ENCODE data around the gene TWNK.

TWNK gene

GRCh38 chr10:101008823-101009423 lies 21.6 kb downstream of the TWNK start:
- TF ChIP-seq, protein P1, sequence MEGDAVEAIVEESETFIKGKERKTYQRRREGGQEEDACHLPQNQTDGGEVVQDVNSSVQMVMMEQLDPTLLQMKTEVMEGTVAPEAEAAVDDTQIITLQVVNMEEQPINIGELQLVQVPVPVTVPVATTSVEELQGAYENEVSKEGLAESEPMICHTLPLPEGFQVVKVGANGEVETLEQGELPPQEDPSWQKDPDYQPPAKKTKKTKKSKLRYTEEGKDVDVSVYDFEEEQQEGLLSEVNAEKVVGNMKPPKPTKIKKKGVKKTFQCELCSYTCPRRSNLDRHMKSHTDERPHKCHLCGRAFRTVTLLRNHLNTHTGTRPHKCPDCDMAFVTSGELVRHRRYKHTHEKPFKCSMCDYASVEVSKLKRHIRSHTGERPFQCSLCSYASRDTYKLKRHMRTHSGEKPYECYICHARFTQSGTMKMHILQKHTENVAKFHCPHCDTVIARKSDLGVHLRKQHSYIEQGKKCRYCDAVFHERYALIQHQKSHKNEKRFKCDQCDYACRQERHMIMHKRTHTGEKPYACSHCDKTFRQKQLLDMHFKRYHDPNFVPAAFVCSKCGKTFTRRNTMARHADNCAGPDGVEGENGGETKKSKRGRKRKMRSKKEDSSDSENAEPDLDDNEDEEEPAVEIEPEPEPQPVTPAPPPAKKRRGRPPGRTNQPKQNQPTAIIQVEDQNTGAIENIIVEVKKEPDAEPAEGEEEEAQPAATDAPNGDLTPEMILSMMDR (IDR thresholded peaks at IDR 0.05; ENCODE audit: low read depth, low read length) = no peak
- H3K4me3 ChIP-seq (ENCODE audit: low read depth, low read length) = no peak overlapping the region
- DNase-seq (ENCODE audit: low read depth, low spot score) = no peak
- in situ Hi-C loops (cut with HindIII; ENCODE audit: low sequenced_read_pairs) = no loop called here

- no peak overlapping the region for H3K4me3 ChIP-seq (ENCODE audit: low read depth, low read length)
- TF ChIP-seq, protein P1 (IDR thresholded peaks at IDR 0.05; ENCODE audit: low read depth, low read length) = no peak
- no peak for DNase-seq (ENCODE audit: low read depth, low spot score)
- in situ Hi-C loops (cut with HindIII; ENCODE audit: low sequenced_read_pairs) = no loop called here
Observed at GRCh38 chr10:101010329-101010728, 23.0 kb downstream of the TWNK start.

DNA sequence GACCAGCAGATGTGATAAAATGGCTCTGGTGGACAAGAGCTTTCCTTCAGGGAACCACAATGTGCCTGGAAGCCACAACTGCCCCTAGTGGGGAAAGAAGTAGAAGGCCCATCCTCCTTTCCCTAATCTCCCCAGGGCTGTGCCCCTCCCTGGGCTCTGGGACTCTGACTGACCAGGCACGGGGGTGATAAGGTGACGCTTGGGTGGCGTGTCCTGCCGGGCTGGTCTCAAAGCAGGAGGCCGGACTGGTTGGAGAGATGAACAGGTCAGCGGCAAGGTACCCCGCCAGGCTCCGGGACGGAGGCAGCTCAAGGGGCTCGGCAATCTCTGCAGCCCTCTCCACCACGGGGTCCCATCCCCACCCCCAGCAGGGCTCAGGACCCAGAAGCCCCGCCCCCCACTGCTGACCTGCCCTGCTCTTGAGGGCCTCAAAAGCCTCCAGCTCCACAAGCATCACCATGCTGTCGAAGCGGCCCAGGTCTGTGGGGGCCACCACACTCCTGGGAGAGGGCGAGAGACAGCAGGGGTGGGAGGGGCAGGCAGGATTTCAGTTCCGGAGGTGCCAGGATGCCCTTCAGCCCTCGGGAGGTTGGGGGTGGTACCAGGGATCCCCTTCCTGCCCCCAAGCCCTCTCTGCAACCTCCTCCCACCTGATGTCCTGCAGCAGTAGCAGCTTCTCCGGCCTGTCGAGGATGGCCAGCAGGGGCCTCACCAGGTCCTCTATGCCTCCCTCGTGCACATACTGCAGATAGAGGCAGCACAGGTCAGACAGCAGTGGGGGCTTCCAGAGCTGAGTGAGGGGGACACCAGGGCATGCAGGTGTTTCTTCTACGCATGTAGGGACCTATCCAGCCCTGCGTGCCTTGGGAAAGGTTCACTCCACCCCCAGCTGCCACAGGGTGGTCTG lies 24.4 kb downstream of the TWNK start:
- no peak for DNase-seq (ENCODE audit: low read depth, low spot score)
- no peak overlapping the region for H3K4me3 ChIP-seq (ENCODE audit: low read depth, low read length)
- in situ Hi-C loops (cut with HindIII; ENCODE audit: low sequenced_read_pairs) = no loop called here
- TF ChIP-seq, protein P1 (IDR thresholded peaks at IDR 0.05; ENCODE audit: low read depth, low read length) = peak; percentile 59

DNA sequence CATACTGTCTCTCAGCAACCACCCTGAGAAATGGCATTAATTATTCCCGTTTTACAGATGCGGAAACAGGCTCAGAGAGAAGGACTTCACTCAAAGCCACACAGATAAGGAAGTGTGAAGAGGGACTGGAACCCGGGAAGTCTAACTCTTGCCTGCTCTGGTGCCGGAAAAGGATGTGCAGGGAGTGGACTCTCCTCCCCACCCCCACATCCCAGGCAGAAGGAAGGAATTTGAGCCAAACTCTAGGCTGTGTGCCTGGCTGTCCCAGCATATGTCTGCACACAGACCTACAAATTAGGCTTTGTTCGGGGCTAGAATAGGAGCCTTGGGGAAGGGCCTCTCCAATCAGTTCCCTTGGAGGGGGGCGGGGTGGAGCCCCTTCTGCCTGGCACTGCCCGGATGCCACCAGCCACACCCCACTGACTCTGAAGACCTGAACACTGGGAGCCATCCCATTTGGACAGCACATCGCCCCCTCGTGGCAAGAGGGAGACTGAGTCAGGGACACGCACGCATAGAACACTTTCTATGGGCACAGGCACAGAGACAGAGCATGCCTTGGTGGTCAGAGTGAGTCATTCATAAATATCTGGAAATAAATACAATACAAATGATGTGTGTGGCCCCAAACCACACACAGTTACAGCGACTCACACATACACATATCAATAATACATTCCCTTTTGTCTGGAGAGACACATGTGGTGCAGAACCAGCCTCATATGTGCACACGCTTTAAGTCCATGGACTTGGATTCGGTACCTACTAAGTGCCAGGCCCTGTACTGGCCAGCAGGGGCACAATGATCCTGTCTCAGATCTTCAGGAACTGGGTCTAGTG lies 25.4 kb downstream of the TWNK start:
- peak; percentile 94 for DNase-seq (ENCODE audit: low read depth, low spot score)
- TF ChIP-seq, protein P1 (IDR thresholded peaks at IDR 0.05; ENCODE audit: low read depth, low read length) = peak; percentile 78
- no peak overlapping the region for H3K4me3 ChIP-seq (ENCODE audit: low read depth, low read length)
- in situ Hi-C loops (cut with HindIII; ENCODE audit: low sequenced_read_pairs) = no loop called here

DNA sequence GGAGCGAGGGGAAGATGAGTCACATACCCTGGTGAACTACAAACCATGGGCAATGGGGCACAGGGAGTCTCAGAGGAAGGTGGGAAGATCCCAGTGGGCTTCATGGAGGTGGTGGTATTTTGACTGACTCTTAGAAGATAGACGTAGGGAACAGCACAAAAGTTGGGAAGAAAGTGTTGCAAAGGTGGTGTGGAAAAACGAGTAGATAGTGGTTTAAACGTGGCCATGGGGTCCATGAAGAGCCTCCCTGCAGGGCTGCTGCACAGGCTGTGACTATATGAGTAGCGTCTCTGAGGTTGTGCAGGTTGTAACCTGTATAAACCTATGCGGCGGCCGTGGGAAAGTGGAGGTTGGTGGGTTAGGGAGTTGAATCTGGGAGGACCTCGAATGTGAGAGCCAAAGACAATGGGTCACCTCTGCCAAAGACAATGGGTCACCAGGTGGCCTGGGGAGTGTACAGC lies 26.1 kb downstream of the TWNK start:
- TF ChIP-seq, protein P1 (IDR thresholded peaks at IDR 0.05; ENCODE audit: low read depth, low read length) = no peak
- H3K4me3 ChIP-seq (ENCODE audit: low read depth, low read length) = no peak overlapping the region
- no peak for DNase-seq (ENCODE audit: low read depth, low spot score)
- in situ Hi-C loops (cut with HindIII; ENCODE audit: low sequenced_read_pairs) = no loop called here

DNA sequence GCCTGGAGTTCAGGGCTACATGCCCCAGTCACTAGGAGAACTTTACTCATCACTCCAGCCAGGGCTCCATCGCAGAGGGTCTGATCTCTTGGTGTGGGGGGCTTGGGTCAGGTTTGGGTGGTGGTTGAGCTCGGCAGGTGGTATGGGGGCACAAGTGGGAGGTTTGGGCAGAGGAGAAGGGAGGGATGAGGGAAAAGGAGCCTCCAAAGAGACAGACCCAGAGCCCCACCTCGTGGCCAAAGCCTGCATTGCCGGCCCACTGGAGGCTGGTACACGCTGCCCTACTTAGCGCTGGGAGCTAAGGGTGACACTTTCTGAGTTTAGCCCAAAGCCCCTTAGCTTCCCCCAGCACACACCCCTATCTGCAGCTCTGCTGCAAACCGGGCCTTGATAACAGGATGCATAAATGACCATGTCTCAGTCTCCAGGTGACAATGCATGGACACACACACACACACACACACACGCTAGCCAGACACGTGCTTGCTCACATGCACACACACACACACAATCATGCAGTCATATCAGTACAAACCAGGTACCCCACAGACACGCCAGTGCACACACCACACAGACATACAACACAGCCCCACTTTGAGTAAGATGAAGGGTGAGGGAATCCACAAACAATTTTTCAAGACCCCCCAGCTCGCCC lies 27.0 kb downstream of the TWNK start:
- in situ Hi-C loops (cut with HindIII; ENCODE audit: low sequenced_read_pairs) = no loop called here

More for the DNA sequence above, 27.0 kb downstream of the TWNK start:
- H3K4me3 ChIP-seq (ENCODE audit: low read depth, low read length) = no peak overlapping the region
- peak; percentile 68 for DNase-seq (ENCODE audit: low read depth, low spot score)
- TF ChIP-seq, protein P1 (IDR thresholded peaks at IDR 0.05; ENCODE audit: low read depth, low read length) = peak; percentile 98

Data from astrocyte of the spinal cord (primary cell).